Measurements from ENCODE around the gene RASSF5. TPM values are rescaled to one million over a fixed set of nuclear protein-coding genes. Genes with fewer than 3 reads are reported as not detected.

RASSF5 gene
- total and polyA plus RNA-seq, 9 of the 15 experiments (the other 6 are each of a cell fraction or from before 2014, with no cell fraction given): 6.1 to 41.0 (median 25.2) TPM

GRCh38 chr1:206556750-206557635 lies 49.7 kb downstream of the RASSF5 start (continued):
- TF ChIP-seq JUND (IDR thresholded peaks at IDR 0.05; ENCODE audit: borderline replicate concordance, low read depth, low read length) (peak; percentile 52), JUND (tag; IDR thresholded peaks at IDR 0.05; ENCODE audit: borderline replicate concordance, low read depth, low read length) (no peak; the same call in 2 of the 3 replicates), FOXJ2 (tag; IDR thresholded peaks at IDR 0.05) (no peak), L3MBTL2 (IDR thresholded peaks at IDR 0.05) (0 out of 2 replicates have a peak, but pooled peaks have one; percentile 55), FOXP1 (CRISPR knock-in tag; IDR thresholded peaks at IDR 0.05) (0 out of 2 replicates have a peak, but pooled peaks have one; percentile 70), MLLT1 (IDR thresholded peaks at IDR 0.05) (peak in 1 of 2 experiments; percentile 60; a peak in 1 of 4 replicates), NONO (IDR thresholded peaks at IDR 0.05; ENCODE audit: low read depth in 2 of 2, low read length in 1 of 2) (peak; percentile 73 to 82; a peak in 3 of 4 replicates), FOXJ3 (CRISPR knock-in tag; IDR thresholded peaks at IDR 0.05) (no peak), TCF3 (CRISPR knock-in tag; IDR thresholded peaks at IDR 0.05) (peak; percentile 34; the same call in 1 of the 2 replicates), DPF2 (IDR thresholded peaks at IDR 0.05) (peak; percentile 49; the same call in 1 of the 2 replicates), ATF7 (IDR thresholded peaks at IDR 0.05) (peak; percentile 50), SMAD4 (CRISPR knock-in tag; conservative IDR thresholded peaks at IDR 0.05) (peak; percentile 95), HMBOX1 (IDR thresholded peaks at IDR 0.05) (no peak), CREM (IDR thresholded peaks at IDR 0.05; ENCODE audit: low read depth) (peak; percentile 74), ZFP36 (IDR thresholded peaks at IDR 0.05; ENCODE audit: low read depth, low read length, partially characterized antibody) (peak; percentile 32), SNAPC5 (CRISPR knock-in tag; IDR thresholded peaks at IDR 0.05) (no peak)
- TF ChIP-seq, protein P1, sequence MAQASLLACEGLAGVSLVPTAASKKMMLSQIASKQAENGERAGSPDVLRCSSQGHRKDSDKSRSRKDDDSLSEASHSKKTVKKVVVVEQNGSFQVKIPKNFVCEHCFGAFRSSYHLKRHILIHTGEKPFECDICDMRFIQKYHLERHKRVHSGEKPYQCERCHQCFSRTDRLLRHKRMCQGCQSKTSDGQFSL (CRISPR knock-in tag; IDR thresholded peaks at IDR 0.05): peak; percentile 34; the same call in 1 of the 2 replicates
- TF ChIP-seq, protein P1 (tag; IDR thresholded peaks at IDR 0.05): peak in 1 of 2 experiments; percentile 74; a peak in 1 of 4 replicates

All from K562 (cell line).